GM12878 (cell line): ENCODE measurements around the gene MACF1. TPM values are rescaled to one million over a fixed set of nuclear protein-coding genes. Genes with fewer than 3 reads are reported as not detected.

Source experiments
- BHLHE40 ChIP-seq, 2 experiments: fragments of 450-650 bp in 1 of 2; IDR thresholded peaks; 2 replicates each; pipeline ENCODE4 v1.6.1; 2011 to 2017; ENCODE audit warnings: low read depth in 2 of 2, borderline replicate concordance in 1 of 2, improper control_type of control experiment in 1 of 2, low read length in 1 of 2, mild to moderate bottlenecking in 1 of 2
- CHD1 ChIP-seq: IDR thresholded peaks from 2 replicates; pipeline ENCODE4 v1.6.1; 2012; ENCODE audit warnings: low read depth, low read length, improper control_type of control experiment
- ETV6 ChIP-seq, 2 experiments: fragments of 450-650 bp in 1 of 2; IDR thresholded peaks in 1 of 2; conservative IDR thresholded peaks in 1 of 2; 2 replicates each; pipeline ENCODE4 v1.6.1; 2014; ENCODE audit warnings: antibody characterized with exemption in 1 of 2, borderline replicate concordance in 1 of 2, low read depth in 1 of 2, mild to moderate bottlenecking in 1 of 2, moderate library complexity in 1 of 2
- IKZF1 ChIP-seq: fragments of 450-650 bp; conservative IDR thresholded peaks from 2 replicates; pipeline ENCODE4 v1.6.1; 2017; ENCODE audit warnings: antibody characterized with exemption, mild to moderate bottlenecking
- MTA3 ChIP-seq: IDR thresholded peaks from 2 replicates; pipeline ENCODE4 v1.6.1; 2012; ENCODE audit warnings: low read length, inconsistent platforms, borderline replicate concordance
- NFYA ChIP-seq: IDR thresholded peaks from 2 replicates; pipeline ENCODE4 v1.6.1; 2011; ENCODE audit warnings: low read depth, mild to moderate bottlenecking, low read length, improper control_type of control experiment, borderline replicate concordance
- NFYB ChIP-seq: IDR thresholded peaks from 2 replicates; pipeline ENCODE4 v1.6.1; 2011; ENCODE audit warnings: low read depth, mild to moderate bottlenecking, low read length, improper control_type of control experiment, moderate library complexity; ENCODE audit not compliant: insufficient read depth
- NR2C1 ChIP-seq: fragments of 450-650 bp; IDR thresholded peaks from 2 replicates; pipeline ENCODE4 v1.6.1; 2017; ENCODE audit warnings: antibody characterized with exemption, mild to moderate bottlenecking, moderate library complexity
- POLR2AphosphoS2 ChIP-seq: IDR thresholded peaks from 2 replicates; pipeline ENCODE4 v1.6.1; 2011; ENCODE audit warnings: low read depth, mild to moderate bottlenecking, low read length, improper control_type of control experiment, moderate library complexity
- TBL1XR1 ChIP-seq: IDR thresholded peaks from 2 replicates; pipeline ENCODE4 v1.6.1; 2012; ENCODE audit warnings: low read depth, low read length, improper control_type of control experiment
- YBX1 ChIP-seq: fragments of 450-650 bp; IDR thresholded peaks from 2 replicates; pipeline ENCODE4 v1.6.1; 2016; ENCODE audit warnings: antibody characterized with exemption
- polyA plus RNA-seq, 11 experiments: library from polyadenylated mRNA; depleted of rRNA in 4 of 11; unstranded in 6 of 11; stranded (reverse) in 5 of 11; fragments of >200 nt; fragmentation: Nextera tagmentation in 4 of 11; fragmentation: Illumina TruSeq in 1 of 11; extraction: Ambion mirVana in 4 of 11; extraction: Trizol in 1 of 11; gene quantifications; 1 replicate in 1 of 11; 2 replicates in 10 of 11; pipeline versions ENCODE4 v1.2.1 to v1.2.3, GENCODE V29; 2011 to 2016; ENCODE audit warnings: inconsistent platforms in 2 of 11, missing spikeins in 2 of 11, low read depth in 1 of 11
- total RNA-seq, 4 experiments: library from RNA; depleted of rRNA in 3 of 4; stranded (reverse); fragments of >200 nt in 3 of 4; fragmentation: Illumina TruSeq in 1 of 4; extraction: Trizol in 1 of 4; gene quantifications; 2 replicates each; pipeline versions ENCODE4 v1.2.1 to v1.2.3, GENCODE V29; 2013 to 2021
- TF ChIP-seq, protein P1 (sequence below): fragments of 450-650 bp; IDR thresholded peaks from 2 replicates; pipeline ENCODE4 v1.6.1; 2017; ENCODE audit warnings: mild to moderate bottlenecking
- TF ChIP-seq, protein P2 (sequence below): fragments of 450-650 bp; formaldehyde crosslinking; IDR thresholded peaks from 2 replicates; pipeline ENCODE4 v1.4.0; 2022; ENCODE audit warnings: mild to moderate bottlenecking, moderate library complexity
- TF ChIP-seq, protein P3 (sequence below): fragments of 450-650 bp; formaldehyde crosslinking; IDR thresholded peaks from 2 replicates; pipeline ENCODE4 v1.5.0; 2022; ENCODE audit warnings: mild to moderate bottlenecking, missing genetic modification characterization
- TF ChIP-seq, protein P4 (sequence below): fragments of 450-650 bp; IDR thresholded peaks from 2 replicates; pipeline ENCODE4 v1.6.1; 2017; ENCODE audit warnings: mild to moderate bottlenecking, moderate library complexity

MACF1 gene
- total and polyA plus RNA-seq, 10 of the 15 experiments (the other 5 are each of a cell fraction or from before 2014, with no cell fraction given): 15.5 to 201 (median 76.9) TPM

DNA sequence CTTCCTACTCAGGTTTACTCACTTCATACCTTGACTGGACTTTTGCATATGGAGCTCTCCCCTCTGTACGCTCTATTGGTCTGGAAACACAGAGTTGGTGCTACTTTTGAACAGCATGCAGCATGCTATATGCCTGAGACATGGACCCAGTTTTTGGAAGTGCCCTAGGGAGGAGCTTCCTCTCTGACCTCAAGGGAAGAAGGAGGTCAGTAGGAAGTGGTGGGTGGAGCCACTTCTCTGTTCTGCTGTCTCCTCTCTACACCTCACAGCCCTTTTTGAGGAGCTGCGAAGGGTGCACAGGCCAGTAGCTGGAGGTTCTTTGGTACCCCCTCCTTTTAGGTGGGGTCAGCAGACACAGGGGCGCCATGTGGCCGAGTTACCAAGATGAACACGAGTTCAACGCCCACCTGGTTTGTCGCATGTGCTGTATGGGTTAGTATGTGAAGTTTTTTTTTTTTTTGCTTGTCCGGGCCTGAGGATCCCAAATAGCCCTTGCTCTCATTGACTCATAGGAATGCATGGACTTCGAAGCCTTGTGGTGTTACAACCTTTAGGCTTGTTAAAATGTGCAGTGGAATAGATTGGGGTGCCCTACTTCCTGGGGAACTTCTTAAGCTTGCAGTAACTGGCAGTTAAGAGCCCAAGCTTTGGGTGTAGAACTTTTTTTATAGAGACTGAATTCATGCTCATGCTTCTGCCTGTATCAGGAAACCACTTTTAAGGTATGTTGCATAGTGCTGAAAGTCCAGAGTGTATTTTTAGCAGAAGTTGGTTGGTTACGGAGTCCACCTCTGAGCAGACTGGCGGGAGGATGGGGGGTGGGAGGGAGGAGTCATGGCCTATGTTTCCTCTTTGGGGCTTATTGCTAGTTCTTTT is 10.7 kb downstream of the MACF1 start (continued):
- peak in 1 of 2 experiments; percentile 51; a peak in 1 of 4 replicates for TF ChIP-seq ETV6 (conservative IDR thresholded peaks at IDR 0.05 in 1 of 2, IDR thresholded peaks at IDR 0.05 in 1 of 2; ENCODE audit: borderline replicate concordance in 1 of 2, low read depth in 1 of 2)
- TF ChIP-seq, protein P1, sequence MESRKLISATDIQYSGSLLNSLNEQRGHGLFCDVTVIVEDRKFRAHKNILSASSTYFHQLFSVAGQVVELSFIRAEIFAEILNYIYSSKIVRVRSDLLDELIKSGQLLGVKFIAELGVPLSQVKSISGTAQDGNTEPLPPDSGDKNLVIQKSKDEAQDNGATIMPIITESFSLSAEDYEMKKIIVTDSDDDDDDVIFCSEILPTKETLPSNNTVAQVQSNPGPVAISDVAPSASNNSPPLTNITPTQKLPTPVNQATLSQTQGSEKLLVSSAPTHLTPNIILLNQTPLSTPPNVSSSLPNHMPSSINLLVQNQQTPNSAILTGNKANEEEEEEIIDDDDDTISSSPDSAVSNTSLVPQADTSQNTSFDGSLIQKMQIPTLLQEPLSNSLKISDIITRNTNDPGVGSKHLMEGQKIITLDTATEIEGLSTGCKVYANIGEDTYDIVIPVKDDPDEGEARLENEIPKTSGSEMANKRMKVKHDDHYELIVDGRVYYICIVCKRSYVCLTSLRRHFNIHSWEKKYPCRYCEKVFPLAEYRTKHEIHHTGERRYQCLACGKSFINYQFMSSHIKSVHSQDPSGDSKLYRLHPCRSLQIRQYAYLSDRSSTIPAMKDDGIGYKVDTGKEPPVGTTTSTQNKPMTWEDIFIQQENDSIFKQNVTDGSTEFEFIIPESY: no peak
- no peak for TF ChIP-seq NR2C1
- TF ChIP-seq TBL1XR1: no peak
- TF ChIP-seq BHLHE40 (IDR thresholded peaks at IDR 0.05; ENCODE audit: borderline replicate concordance in 1 of 2, low read depth in 2 of 2, low read length in 1 of 2): peak; percentile 6 to 16; a peak in 1 of 4 replicates
- no peak for TF ChIP-seq MTA3
- TF ChIP-seq, protein P2, sequence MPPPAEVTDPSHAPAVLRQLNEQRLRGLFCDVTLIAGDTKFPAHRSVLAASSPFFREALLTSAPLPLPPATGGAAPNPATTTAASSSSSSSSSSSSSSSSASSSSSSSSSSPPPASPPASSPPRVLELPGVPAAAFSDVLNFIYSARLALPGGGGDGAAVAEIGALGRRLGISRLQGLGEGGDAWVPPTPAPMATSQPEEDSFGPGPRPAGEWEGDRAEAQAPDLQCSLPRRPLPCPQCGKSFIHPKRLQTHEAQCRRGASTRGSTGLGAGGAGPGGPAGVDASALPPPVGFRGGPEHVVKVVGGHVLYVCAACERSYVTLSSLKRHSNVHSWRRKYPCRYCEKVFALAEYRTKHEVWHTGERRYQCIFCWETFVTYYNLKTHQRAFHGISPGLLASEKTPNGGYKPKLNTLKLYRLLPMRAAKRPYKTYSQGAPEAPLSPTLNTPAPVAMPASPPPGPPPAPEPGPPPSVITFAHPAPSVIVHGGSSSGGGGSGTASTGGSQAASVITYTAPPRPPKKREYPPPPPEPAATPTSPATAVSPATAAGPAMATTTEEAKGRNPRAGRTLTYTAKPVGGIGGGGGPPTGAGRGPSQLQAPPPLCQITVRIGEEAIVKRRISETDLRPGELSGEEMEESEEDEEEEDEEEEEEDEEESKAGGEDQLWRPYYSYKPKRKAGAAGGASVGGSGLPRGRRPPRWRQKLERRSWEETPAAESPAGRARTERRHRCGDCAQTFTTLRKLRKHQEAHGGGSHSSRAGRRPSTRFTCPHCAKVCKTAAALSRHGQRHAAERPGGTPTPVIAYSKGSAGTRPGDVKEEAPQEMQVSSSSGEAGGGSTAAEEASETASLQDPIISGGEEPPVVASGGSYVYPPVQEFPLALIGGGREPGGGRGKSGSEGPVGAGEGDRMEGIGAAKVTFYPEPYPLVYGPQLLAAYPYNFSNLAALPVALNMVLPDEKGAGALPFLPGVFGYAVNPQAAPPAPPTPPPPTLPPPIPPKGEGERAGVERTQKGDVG (CRISPR knock-in tag): no peak
- no peak for TF ChIP-seq NFYA
- peak; percentile 69 for TF ChIP-seq IKZF1
- TF ChIP-seq NFYB: no peak
- TF ChIP-seq, protein P3, sequence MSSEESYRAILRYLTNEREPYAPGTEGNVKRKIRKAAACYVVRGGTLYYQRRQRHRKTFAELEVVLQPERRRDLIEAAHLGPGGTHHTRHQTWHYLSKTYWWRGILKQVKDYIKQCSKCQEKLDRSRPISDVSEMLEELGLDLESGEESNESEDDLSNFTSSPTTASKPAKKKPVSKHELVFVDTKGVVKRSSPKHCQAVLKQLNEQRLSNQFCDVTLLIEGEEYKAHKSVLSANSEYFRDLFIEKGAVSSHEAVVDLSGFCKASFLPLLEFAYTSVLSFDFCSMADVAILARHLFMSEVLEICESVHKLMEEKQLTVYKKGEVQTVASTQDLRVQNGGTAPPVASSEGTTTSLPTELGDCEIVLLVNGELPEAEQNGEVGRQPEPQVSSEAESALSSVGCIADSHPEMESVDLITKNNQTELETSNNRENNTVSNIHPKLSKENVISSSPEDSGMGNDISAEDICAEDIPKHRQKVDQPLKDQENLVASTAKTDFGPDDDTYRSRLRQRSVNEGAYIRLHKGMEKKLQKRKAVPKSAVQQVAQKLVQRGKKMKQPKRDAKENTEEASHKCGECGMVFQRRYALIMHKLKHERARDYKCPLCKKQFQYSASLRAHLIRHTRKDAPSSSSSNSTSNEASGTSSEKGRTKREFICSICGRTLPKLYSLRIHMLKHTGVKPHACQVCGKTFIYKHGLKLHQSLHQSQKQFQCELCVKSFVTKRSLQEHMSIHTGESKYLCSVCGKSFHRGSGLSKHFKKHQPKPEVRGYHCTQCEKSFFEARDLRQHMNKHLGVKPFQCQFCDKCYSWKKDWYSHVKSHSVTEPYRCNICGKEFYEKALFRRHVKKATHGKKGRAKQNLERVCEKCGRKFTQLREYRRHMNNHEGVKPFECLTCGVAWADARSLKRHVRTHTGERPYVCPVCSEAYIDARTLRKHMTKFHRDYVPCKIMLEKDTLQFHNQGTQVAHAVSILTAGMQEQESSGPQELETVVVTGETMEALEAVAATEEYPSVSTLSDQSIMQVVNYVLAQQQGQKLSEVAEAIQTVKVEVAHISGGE (CRISPR knock-in tag): no peak
- peak; percentile 50; the same call in 1 of the 2 replicates for TF ChIP-seq POLR2AphosphoS2
- TF ChIP-seq CHD1: no peak
- TF ChIP-seq, protein P4, sequence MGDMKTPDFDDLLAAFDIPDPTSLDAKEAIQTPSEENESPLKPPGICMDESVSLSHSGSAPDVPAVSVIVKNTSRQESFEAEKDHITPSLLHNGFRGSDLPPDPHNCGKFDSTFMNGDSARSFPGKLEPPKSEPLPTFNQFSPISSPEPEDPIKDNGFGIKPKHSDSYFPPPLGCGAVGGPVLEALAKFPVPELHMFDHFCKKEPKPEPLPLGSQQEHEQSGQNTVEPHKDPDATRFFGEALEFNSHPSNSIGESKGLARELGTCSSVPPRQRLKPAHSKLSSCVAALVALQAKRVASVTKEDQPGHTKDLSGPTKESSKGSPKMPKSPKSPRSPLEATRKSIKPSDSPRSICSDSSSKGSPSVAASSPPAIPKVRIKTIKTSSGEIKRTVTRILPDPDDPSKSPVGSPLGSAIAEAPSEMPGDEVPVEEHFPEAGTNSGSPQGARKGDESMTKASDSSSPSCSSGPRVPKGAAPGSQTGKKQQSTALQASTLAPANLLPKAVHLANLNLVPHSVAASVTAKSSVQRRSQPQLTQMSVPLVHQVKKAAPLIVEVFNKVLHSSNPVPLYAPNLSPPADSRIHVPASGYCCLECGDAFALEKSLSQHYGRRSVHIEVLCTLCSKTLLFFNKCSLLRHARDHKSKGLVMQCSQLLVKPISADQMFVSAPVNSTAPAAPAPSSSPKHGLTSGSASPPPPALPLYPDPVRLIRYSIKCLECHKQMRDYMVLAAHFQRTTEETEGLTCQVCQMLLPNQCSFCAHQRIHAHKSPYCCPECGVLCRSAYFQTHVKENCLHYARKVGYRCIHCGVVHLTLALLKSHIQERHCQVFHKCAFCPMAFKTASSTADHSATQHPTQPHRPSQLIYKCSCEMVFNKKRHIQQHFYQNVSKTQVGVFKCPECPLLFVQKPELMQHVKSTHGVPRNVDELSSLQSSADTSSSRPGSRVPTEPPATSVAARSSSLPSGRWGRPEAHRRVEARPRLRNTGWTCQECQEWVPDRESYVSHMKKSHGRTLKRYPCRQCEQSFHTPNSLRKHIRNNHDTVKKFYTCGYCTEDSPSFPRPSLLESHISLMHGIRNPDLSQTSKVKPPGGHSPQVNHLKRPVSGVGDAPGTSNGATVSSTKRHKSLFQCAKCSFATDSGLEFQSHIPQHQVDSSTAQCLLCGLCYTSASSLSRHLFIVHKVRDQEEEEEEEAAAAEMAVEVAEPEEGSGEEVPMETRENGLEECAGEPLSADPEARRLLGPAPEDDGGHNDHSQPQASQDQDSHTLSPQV: no peak
- TF ChIP-seq YBX1: no peak
